ENCODE measurements around the gene DDX6. TPM values are rescaled to one million over a fixed set of nuclear protein-coding genes. Genes with fewer than 3 reads are reported as not detected.
"Not testable (repeated sequence)": the region's sequence is repeated elsewhere in the genome, so short reads cannot be mapped to it uniquely, and the experiment has no call there.

DDX6 gene
- total RNA-seq, 1 donor from 2014 or later: 126 TPM

GRCh38 chr11:118744046-118744445, 46.9 kb downstream of the DDX6 start:
- no peak for DNase-seq (ENCODE audit: low spot score)

GRCh38 chr11:118742304-118742703, 48.7 kb downstream of the DDX6 start:
- DNase-seq (ENCODE audit: low spot score): no peak

GRCh38 chr11:118740892-118741291, 50.1 kb downstream of the DDX6 start:
- peak; percentile 14 for DNase-seq (ENCODE audit: low spot score)

- DNase-seq (ENCODE audit: low spot score): no peak
Observed at GRCh38 chr11:118735203-118735602, 55.8 kb downstream of the DDX6 start.

- no peak for DNase-seq (ENCODE audit: low spot score)
Observed at GRCh38 chr11:118734031-118734430, 56.9 kb downstream of the DDX6 start.

GRCh38 chr11:118729753-118730152, 61.2 kb downstream of the DDX6 start:
- DNase-seq (ENCODE audit: low spot score): not testable (repeated sequence)

GRCh38 chr11:118728112-118728511, 62.9 kb downstream of the DDX6 start:
- DNase-seq (ENCODE audit: low spot score): not testable (repeated sequence)

- DNase-seq (ENCODE audit: low spot score): not testable (repeated sequence)
Observed at GRCh38 chr11:118727721-118728066, 63.3 kb downstream of the DDX6 start.

- DNase-seq (ENCODE audit: low spot score): not testable (repeated sequence)
Observed at GRCh38 chr11:118727001-118727720, 63.8 kb downstream of the DDX6 start.

GRCh38 chr11:118721478-118722015, 69.4 kb downstream of the DDX6 start:
- DNase-seq (ENCODE audit: low spot score): not testable (repeated sequence)

GRCh38 chr11:118720740-118721139, 70.2 kb downstream of the DDX6 start:
- DNase-seq (ENCODE audit: low spot score): not testable (repeated sequence)

- DNase-seq (ENCODE audit: low spot score): not testable (repeated sequence)
Observed at GRCh38 chr11:118720078-118720477, 70.9 kb downstream of the DDX6 start.

- DNase-seq (ENCODE audit: low spot score): not testable (repeated sequence)
Observed at GRCh38 chr11:118718562-118718961, 72.4 kb downstream of the DDX6 start.

GRCh38 chr11:118717733-118718132, 73.2 kb downstream of the DDX6 start:
- not testable (repeated sequence) for DNase-seq (ENCODE audit: low spot score)

- DNase-seq (ENCODE audit: low spot score): not testable (repeated sequence)
Observed at GRCh38 chr11:118717221-118717620, 73.7 kb downstream of the DDX6 start.

GRCh38 chr11:118715837-118716260, 75.1 kb downstream of the DDX6 start:
- no peak for DNase-seq (ENCODE audit: low spot score)

GRCh38 chr11:118715245-118715831, 75.6 kb downstream of the DDX6 start:
- no peak for DNase-seq (ENCODE audit: low spot score)

GRCh38 chr11:118714816-118715215, 76.1 kb downstream of the DDX6 start:
- no peak for DNase-seq (ENCODE audit: low spot score)

- DNase-seq (ENCODE audit: low spot score): not testable (repeated sequence)
Observed at GRCh38 chr11:118714416-118714815, 76.5 kb downstream of the DDX6 start.

- no peak for DNase-seq (ENCODE audit: low spot score)
Observed at GRCh38 chr11:118708296-118708695, 82.7 kb downstream of the DDX6 start.

- no peak for DNase-seq (ENCODE audit: low spot score)
Observed at GRCh38 chr11:118706546-118706825, 84.5 kb downstream of the DDX6 start.

- peak; percentile 49 for DNase-seq (ENCODE audit: low spot score)
Observed at GRCh38 chr11:118705791-118706545, 85.0 kb downstream of the DDX6 start.

Measured in umbilical cord (tissue), 2 donors.